WTC11 (cell line): Measurements from ENCODE around the gene CPNE5. TPM values are rescaled to one million over a fixed set of nuclear protein-coding genes. Genes with fewer than 3 reads are reported as not detected.

Source experiments
- ATAC-seq: fragments of 200-7000 bp; cut with Tn5 transposase; 2 replicates; pipeline ENCODE4 v1.10.0; 2021; ENCODE audit warnings: mild to moderate bottlenecking, moderate library complexity
- CTCF ChIA-PET: fragments of 300-600 bp; sonication (Branson Sonifier 250); formaldehyde crosslinking; loops from one replicate; lab custom pipeline; 2021; ENCODE audit warnings: antibody characterized with exemption; lab: Charles Lee
- POLR2A ChIA-PET: fragments of 350-600 bp; sonication (Branson Sonifier 250); formaldehyde crosslinking; loops from one replicate; lab custom pipeline; 2021; ENCODE audit warnings: antibody characterized with exemption; lab: Charles Lee
- DNase-seq: peaks from one replicate; pipeline ENCODE4 v3.0.0; 2021; ENCODE audit warnings: low spot score
- H3K27ac Mint-ChIP-seq: 2 replicates; pipeline ENCODE4 v1.8.0; 2021; ENCODE audit warnings: mixed read lengths
- H3K27me3 Mint-ChIP-seq: 2 replicates; pipeline ENCODE4 v1.8.0; 2021; ENCODE audit warnings: low read depth, mild to moderate bottlenecking, moderate library complexity, mixed read lengths
- H3K36me3 Mint-ChIP-seq: 2 replicates; pipeline ENCODE4 v1.8.0; 2021; ENCODE audit warnings: mixed read lengths
- H3K4me1 Mint-ChIP-seq: 2 replicates; pipeline ENCODE4 v1.8.0; 2022; ENCODE audit warnings: mixed read lengths
- H3K4me3 Mint-ChIP-seq: 2 replicates; pipeline ENCODE4 v1.8.0; 2021; ENCODE audit warnings: mild to moderate bottlenecking, moderate library complexity, mixed read lengths
- H3K9me3 Mint-ChIP-seq: 2 replicates; pipeline ENCODE4 v1.8.0; 2021; ENCODE audit warnings: mixed read lengths
- EMX1 ChIP-seq: fragments of 250-450 bp; sonication (Bioruptor Pico); IDR thresholded peaks from 2 replicates; pipeline ENCODE4 v1.8.0; 2021; ENCODE audit warnings: mild to moderate bottlenecking
- FOXK1 ChIP-seq: sonication (generic); formaldehyde crosslinking; IDR thresholded peaks from 2 replicates; pipeline ENCODE4 v1.8.0; 2022; ENCODE audit warnings: mild to moderate bottlenecking, moderate library complexity, missing genetic modification reagents
- GTF2I ChIP-seq: fragments of 250-450 bp; sonication (Bioruptor Pico); conservative IDR thresholded peaks from 2 replicates; pipeline ENCODE4 v1.4.0; 2021; ENCODE audit warnings: mild to moderate bottlenecking
- KAT7 ChIP-seq: sonication (generic); formaldehyde crosslinking; IDR thresholded peaks from 2 replicates; pipeline ENCODE4 v1.8.1; 2023; ENCODE audit warnings: missing genetic modification reagents, mild to moderate bottlenecking, borderline replicate concordance
- NFYB ChIP-seq: sonication (generic); formaldehyde crosslinking; conservative IDR thresholded peaks from 2 replicates; pipeline ENCODE4 v1.8.0; 2022; ENCODE audit warnings: low read depth, missing genetic modification reagents
- NR1H2 ChIP-seq: sonication (generic); formaldehyde crosslinking; IDR thresholded peaks from 2 replicates; pipeline ENCODE4 v1.9.0; 2021; ENCODE audit warnings: mild to moderate bottlenecking, moderate library complexity, missing genetic modification reagents
- PRRX2 ChIP-seq: fragments of 250-450 bp; sonication (Bioruptor Pico); IDR thresholded peaks from 2 replicates; pipeline ENCODE4 v1.8.0; 2021; ENCODE audit warnings: mild to moderate bottlenecking
- RORB ChIP-seq: fragments of 250-450 bp; sonication (Bioruptor Pico); IDR thresholded peaks from 2 replicates; pipeline ENCODE4 v1.9.0; 2021; ENCODE audit warnings: mild to moderate bottlenecking
- SOX15 ChIP-seq: fragments of 250-450 bp; sonication (Bioruptor Pico); IDR thresholded peaks from 2 replicates; pipeline ENCODE4 v1.9.0; 2021; ENCODE audit warnings: mild to moderate bottlenecking
- TCF7 ChIP-seq: sonication (generic); formaldehyde crosslinking; IDR thresholded peaks from 2 replicates; pipeline ENCODE4 v1.8.0; 2022; ENCODE audit warnings: mild to moderate bottlenecking, low read depth, missing genetic modification reagents, moderate library complexity
- TEAD4 ChIP-seq: sonication (generic); formaldehyde crosslinking; IDR thresholded peaks from 2 replicates; pipeline ENCODE4 v1.8.0; 2022; ENCODE audit warnings: mild to moderate bottlenecking, missing genetic modification reagents
- ZNF121 ChIP-seq: sonication (generic); formaldehyde crosslinking; IDR thresholded peaks from 2 replicates; pipeline ENCODE4 v1.8.0; 2023; ENCODE audit warnings: missing genetic modification reagents
- ZNF138 ChIP-seq: sonication (generic); formaldehyde crosslinking; conservative IDR thresholded peaks from 2 replicates; pipeline ENCODE4 v1.8.1; 2022; ENCODE audit warnings: mild to moderate bottlenecking, moderate library complexity, missing genetic modification reagents
- ZNF416 ChIP-seq: fragments of 250-450 bp; sonication (Bioruptor Pico); IDR thresholded peaks from 2 replicates; pipeline ENCODE4 v1.9.0; 2021; ENCODE audit warnings: mild to moderate bottlenecking, inconsistent platforms
- total RNA-seq: library from RNA; stranded (reverse); gene quantifications from 3 replicates; pipeline ENCODE4 v1.2.3, GENCODE V29; 2021
- TF ChIP-seq, protein P1 (sequence below): sonication (generic); formaldehyde crosslinking; IDR thresholded peaks from 2 replicates; pipeline ENCODE4 v1.8.0; 2022; ENCODE audit warnings: missing genetic modification reagents
- TF ChIP-seq, protein P2 (sequence below): sonication (generic); formaldehyde crosslinking; IDR thresholded peaks from 2 replicates; pipeline ENCODE4 v1.8.0; 2022; ENCODE audit warnings: mild to moderate bottlenecking, missing genetic modification reagents
- TF ChIP-seq, protein P3 (sequence below): sonication (generic); formaldehyde crosslinking; conservative IDR thresholded peaks from 2 replicates; pipeline ENCODE4 v1.8.1; 2023; ENCODE audit warnings: mild to moderate bottlenecking, low read depth, missing genetic modification reagents, moderate library complexity
- TF ChIP-seq, protein P4 (sequence below): sonication (generic); formaldehyde crosslinking; IDR thresholded peaks from 2 replicates; pipeline ENCODE4 v1.8.0; 2022; ENCODE audit warnings: mild to moderate bottlenecking, missing genetic modification reagents
- TF ChIP-seq, protein P5 (sequence below): fragments of 250-450 bp; sonication (Bioruptor Pico); IDR thresholded peaks from 2 replicates; pipeline ENCODE4 v1.9.0; 2021; ENCODE audit warnings: mild to moderate bottlenecking

Gene CPNE5
- total RNA-seq, 1 experiment from 2014 or later: 0.44 TPM

DNA sequence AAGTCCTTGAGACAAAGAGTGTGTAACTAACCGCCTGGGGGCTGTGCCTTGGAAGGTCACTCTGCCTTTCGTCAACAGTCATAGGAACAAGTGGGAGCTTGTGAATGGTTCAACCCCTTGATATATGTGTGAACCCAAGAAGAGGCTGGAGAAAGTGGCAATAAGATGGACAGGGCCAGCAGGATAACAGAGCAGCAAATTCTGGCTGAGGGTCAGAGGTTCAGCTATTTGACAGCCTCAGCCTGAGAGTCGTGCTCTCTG, 54.9 kb downstream of the CPNE5 start (continued):
- TF ChIP-seq, protein P1, sequence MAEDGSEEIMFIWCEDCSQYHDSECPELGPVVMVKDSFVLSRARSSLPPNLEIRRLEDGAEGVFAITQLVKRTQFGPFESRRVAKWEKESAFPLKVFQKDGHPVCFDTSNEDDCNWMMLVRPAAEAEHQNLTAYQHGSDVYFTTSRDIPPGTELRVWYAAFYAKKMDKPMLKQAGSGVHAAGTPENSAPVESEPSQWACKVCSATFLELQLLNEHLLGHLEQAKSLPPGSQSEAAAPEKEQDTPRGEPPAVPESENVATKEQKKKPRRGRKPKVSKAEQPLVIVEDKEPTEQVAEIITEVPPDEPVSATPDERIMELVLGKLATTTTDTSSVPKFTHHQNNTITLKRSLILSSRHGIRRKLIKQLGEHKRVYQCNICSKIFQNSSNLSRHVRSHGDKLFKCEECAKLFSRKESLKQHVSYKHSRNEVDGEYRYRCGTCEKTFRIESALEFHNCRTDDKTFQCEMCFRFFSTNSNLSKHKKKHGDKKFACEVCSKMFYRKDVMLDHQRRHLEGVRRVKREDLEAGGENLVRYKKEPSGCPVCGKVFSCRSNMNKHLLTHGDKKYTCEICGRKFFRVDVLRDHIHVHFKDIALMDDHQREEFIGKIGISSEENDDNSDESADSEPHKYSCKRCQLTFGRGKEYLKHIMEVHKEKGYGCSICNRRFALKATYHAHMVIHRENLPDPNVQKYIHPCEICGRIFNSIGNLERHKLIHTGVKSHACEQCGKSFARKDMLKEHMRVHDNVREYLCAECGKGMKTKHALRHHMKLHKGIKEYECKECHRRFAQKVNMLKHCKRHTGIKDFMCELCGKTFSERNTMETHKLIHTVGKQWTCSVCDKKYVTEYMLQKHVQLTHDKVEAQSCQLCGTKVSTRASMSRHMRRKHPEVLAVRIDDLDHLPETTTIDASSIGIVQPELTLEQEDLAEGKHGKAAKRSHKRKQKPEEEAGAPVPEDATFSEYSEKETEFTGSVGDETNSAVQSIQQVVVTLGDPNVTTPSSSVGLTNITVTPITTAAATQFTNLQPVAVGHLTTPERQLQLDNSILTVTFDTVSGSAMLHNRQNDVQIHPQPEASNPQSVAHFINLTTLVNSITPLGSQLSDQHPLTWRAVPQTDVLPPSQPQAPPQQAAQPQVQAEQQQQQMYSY (CRISPR knock-in tag): no peak
- TF ChIP-seq ZNF416 (CRISPR knock-in tag) (no peak), PRRX2 (no peak), TCF7 (CRISPR knock-in tag) (no peak)

DNA sequence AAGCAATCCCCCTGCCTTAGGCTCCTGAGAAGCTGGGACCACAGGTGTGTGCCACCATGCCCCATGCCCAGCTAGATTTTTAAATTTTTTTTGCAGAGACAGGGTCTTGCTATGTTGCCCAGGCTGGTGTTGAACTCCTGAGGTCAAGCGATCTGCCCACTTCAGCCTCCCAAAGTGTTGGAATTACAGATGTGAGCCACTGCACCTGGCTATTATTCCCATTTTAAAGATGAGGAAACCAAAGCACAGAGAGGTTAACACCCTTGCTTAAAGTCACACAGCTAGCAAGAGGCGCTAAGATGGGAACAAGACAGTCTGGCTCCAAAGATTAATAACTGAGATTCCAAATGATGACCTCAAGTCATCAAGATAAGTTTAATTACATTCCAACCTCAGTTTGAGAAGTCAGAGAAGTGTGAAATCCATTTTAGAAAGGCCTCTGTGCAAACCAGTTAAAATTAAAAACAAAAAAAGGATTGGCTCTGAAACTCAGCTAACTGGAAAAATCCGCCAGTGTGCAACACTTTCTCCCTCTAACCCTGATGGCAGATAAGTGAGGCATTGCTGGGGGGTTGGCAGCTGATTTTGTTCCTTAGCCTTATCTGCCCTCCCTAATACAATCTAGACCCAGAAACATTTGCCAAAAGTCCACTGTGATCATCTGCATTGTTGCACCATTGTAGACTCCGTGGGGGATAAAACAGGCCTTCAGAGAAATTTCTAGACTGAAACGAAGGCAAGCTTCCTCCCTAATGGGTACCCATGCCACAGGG, 55.5 kb downstream of the CPNE5 start:
- H3K4me1 Mint-ChIP-seq: peaks cover 18% of the 10 kb centered on the region
- ChIA-PET POLR2A (no interaction called here), CTCF (interaction anchor here (0.6 to 17.0 kb wide), 14 partner anchors 9 to 446 kb away, joined by 3 to 454 read pairs (median 7); partner anchors contain the start of gene C6orf89)
- H3K4me3 Mint-ChIP-seq: no peak overlapping the region
- H3K27me3 Mint-ChIP-seq: no peaks in the 10 kb centered on the region
- no peak overlapping the region for H3K27ac Mint-ChIP-seq
- peaks cover 4% of the 10 kb centered on the region; the same call in 1 of the 2 replicates for H3K9me3 Mint-ChIP-seq
- ATAC-seq (no peak), DNase-seq (no peak)
- TF ChIP-seq, protein P2, sequence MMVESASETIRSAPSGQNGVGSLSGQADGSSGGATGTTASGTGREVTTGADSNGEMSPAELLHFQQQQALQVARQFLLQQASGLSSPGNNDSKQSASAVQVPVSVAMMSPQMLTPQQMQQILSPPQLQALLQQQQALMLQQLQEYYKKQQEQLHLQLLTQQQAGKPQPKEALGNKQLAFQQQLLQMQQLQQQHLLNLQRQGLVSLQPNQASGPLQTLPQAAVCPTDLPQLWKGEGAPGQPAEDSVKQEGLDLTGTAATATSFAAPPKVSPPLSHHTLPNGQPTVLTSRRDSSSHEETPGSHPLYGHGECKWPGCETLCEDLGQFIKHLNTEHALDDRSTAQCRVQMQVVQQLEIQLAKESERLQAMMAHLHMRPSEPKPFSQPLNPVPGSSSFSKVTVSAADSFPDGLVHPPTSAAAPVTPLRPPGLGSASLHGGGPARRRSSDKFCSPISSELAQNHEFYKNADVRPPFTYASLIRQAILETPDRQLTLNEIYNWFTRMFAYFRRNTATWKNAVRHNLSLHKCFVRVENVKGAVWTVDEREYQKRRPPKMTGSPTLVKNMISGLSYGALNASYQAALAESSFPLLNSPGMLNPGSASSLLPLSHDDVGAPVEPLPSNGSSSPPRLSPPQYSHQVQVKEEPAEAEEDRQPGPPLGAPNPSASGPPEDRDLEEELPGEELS (CRISPR knock-in tag): no peak
- no peak for TF ChIP-seq SOX15
- TF ChIP-seq ZNF121: peak; percentile 53; the same call in 1 of the 2 replicates
- TF ChIP-seq RORB (CRISPR knock-in tag): no peak
- no peak for TF ChIP-seq NFYB (CRISPR knock-in tag)
- 0 out of 2 replicates have a peak, but pooled peaks have one; percentile 26 for TF ChIP-seq GTF2I (CRISPR knock-in tag)
- TF ChIP-seq NR1H2 (CRISPR knock-in tag): no peak
- no peak for TF ChIP-seq TEAD4 (CRISPR knock-in tag)
- no peak for TF ChIP-seq EMX1 (CRISPR knock-in tag)
- TF ChIP-seq ZNF138 (CRISPR knock-in tag): no peak
- TF ChIP-seq, protein P3, sequence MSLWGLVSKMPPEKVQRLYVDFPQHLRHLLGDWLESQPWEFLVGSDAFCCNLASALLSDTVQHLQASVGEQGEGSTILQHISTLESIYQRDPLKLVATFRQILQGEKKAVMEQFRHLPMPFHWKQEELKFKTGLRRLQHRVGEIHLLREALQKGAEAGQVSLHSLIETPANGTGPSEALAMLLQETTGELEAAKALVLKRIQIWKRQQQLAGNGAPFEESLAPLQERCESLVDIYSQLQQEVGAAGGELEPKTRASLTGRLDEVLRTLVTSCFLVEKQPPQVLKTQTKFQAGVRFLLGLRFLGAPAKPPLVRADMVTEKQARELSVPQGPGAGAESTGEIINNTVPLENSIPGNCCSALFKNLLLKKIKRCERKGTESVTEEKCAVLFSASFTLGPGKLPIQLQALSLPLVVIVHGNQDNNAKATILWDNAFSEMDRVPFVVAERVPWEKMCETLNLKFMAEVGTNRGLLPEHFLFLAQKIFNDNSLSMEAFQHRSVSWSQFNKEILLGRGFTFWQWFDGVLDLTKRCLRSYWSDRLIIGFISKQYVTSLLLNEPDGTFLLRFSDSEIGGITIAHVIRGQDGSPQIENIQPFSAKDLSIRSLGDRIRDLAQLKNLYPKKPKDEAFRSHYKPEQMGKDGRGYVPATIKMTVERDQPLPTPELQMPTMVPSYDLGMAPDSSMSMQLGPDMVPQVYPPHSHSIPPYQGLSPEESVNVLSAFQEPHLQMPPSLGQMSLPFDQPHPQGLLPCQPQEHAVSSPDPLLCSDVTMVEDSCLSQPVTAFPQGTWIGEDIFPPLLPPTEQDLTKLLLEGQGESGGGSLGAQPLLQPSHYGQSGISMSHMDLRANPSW (CRISPR knock-in tag): no peak
- TF ChIP-seq, protein P4, sequence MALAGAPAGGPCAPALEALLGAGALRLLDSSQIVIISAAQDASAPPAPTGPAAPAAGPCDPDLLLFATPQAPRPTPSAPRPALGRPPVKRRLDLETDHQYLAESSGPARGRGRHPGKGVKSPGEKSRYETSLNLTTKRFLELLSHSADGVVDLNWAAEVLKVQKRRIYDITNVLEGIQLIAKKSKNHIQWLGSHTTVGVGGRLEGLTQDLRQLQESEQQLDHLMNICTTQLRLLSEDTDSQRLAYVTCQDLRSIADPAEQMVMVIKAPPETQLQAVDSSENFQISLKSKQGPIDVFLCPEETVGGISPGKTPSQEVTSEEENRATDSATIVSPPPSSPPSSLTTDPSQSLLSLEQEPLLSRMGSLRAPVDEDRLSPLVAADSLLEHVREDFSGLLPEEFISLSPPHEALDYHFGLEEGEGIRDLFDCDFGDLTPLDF (CRISPR knock-in tag): no peak
- TF ChIP-seq, protein P5, sequence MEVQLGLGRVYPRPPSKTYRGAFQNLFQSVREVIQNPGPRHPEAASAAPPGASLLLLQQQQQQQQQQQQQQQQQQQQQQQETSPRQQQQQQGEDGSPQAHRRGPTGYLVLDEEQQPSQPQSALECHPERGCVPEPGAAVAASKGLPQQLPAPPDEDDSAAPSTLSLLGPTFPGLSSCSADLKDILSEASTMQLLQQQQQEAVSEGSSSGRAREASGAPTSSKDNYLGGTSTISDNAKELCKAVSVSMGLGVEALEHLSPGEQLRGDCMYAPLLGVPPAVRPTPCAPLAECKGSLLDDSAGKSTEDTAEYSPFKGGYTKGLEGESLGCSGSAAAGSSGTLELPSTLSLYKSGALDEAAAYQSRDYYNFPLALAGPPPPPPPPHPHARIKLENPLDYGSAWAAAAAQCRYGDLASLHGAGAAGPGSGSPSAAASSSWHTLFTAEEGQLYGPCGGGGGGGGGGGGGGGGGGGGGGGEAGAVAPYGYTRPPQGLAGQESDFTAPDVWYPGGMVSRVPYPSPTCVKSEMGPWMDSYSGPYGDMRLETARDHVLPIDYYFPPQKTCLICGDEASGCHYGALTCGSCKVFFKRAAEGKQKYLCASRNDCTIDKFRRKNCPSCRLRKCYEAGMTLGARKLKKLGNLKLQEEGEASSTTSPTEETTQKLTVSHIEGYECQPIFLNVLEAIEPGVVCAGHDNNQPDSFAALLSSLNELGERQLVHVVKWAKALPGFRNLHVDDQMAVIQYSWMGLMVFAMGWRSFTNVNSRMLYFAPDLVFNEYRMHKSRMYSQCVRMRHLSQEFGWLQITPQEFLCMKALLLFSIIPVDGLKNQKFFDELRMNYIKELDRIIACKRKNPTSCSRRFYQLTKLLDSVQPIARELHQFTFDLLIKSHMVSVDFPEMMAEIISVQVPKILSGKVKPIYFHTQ (CRISPR knock-in tag): no peak
- TF ChIP-seq FOXK1: no peak
- TF ChIP-seq ZNF416 (CRISPR knock-in tag): no peak
- no peak for TF ChIP-seq KAT7 (CRISPR knock-in tag)
- H3K36me3 Mint-ChIP-seq: no peaks in the 10 kb centered on the region
